ENCODE measurements around the gene TDRD3. TPM values are rescaled to one million over a fixed set of nuclear protein-coding genes. Genes with fewer than 3 reads are reported as not detected.
"Not testable (repeated sequence)": the region's sequence is repeated elsewhere in the genome, so short reads cannot be mapped to it uniquely, and the experiment has no call there.

Gene TDRD3
- 78.6 TPM for total RNA-seq
- polyA plus RNA-seq, result 11.5 TPM

DNA sequence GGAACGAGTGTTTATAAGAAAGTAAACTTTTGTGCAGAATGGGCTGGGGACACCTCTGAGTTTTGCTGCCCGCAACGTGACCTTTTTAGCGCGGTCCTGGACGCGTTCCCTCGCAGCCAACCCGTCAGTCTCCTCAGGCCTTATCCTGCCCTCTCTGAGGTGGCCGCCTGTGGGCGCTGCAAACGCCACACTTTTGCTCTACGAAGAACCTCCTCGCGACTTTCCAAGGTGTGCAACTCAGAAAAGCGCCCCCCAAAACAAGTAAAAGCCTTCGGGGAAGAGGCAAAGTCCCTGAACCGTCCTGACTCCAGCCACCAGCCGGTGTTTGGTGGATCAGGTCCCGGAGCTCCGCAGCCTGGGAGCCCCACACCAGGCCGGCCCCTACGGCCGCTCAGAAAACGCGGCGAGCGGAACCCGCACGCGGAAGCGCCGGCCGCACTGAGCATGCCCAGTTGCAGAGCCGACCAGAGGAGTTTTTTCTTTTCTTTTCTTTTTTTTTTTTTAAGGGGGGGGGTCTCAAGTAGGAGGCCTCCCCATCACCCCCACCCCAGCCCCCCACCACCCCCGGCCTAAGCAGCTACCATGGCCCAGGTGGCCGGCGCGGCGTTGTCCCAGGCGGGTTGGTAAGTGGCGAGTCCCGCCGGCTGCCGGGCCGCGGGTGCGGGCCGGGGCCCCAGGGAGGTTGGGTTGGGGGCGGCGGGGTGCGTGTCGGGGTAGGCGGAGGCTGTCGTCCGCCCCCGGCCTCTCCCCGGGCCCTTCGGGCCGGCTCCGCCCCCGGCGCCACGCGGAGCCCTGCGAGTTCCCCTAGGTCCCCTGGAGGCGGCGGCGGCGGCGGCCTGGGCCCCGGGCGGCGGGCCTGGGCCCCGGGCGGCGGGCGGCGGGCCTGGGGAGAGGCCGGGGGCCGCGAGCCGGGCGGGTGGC lies at the start of gene TDRD3:
Gene TDRD3, plus strand, starts transcription at position 438 of the 921 bp plus-strand sequence. Its CDS starts 145 bp downstream, at position 583.
- Histone ChIP-seq H3K4me3 (ENCODE audit: low read depth, low read length) (peak within 1 kb of the TSS; percentile 92), H3K36me3 (ENCODE audit: insufficient read depth) (no peaks in the 10 kb centered on the region), H3K27ac (ENCODE audit: low read depth) (peak within 1 kb of the TSS; percentile 93), H3K4me1 (ENCODE audit: insufficient read depth) (peaks cover 2% of the 10 kb centered on the region)
- under 1% methylated on average over 84 of the region's 84 CpGs for WGBS
- peak; percentile 72 for DNase-seq (ENCODE audit: extremely low spot score)

DNA sequence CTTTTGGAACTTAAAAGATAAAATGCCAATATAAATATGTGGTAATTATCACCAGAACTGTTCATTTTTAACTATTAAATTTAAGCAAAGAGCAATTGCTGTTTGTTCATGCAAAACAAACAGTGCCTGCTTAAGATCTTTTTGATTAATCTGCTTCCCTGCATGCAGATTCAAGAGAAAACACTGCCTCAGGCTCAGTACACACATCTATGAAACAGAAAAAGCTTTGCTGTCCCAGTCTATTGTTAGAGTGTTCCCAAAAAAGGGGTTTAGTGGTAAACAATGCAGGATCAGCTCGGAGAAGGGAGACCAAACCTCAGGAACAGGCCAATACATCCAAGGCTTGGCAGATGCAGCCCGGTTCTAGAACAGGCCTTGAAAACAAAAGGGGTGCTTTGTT lies 49.3 kb upstream of the TDRD3 start:
- H3K27ac ChIP-seq (ENCODE audit: low read depth), result no peak overlapping the region
- H3K4me1 ChIP-seq (ENCODE audit: insufficient read depth), result no peaks in the 10 kb centered on the region
- H3K4me3 ChIP-seq (ENCODE audit: low read depth, low read length), result no peak overlapping the region
- WGBS, result 69% methylated on average over 2 of the region's 2 CpGs
- DNase-seq (ENCODE audit: extremely low spot score), result no peak
- no peaks in the 10 kb centered on the region for H3K36me3 ChIP-seq (ENCODE audit: insufficient read depth)

DNA sequence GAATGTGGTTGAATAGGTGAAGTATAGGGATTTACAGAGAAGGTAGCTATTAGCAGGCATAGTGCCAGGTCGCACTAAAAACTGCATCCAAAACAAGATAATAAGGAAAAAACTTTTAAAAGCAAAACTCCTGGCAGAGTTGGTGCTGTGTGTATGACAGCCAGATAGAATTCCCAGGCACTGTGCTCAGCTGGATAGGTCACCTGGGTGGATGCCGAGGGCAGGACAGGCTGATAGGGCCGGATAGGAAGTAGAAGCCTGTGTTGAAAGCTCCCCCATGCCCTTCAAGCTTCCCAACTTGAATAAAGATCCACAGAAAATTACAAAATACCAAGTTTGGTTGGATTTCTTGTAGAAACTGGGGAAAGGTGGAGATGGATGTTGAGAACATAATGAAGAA lies 48.9 kb upstream of the TDRD3 start:
- no peak overlapping the region for H3K4me3 ChIP-seq (ENCODE audit: low read depth, low read length)
- no peaks in the 10 kb centered on the region for H3K36me3 ChIP-seq (ENCODE audit: insufficient read depth)
- no peak for DNase-seq (ENCODE audit: extremely low spot score)
- H3K4me1 ChIP-seq (ENCODE audit: insufficient read depth), result no peaks in the 10 kb centered on the region
- H3K27ac ChIP-seq (ENCODE audit: low read depth), result no peak overlapping the region
- WGBS, result 80% methylated on average over 3 of the region's 3 CpGs

DNA sequence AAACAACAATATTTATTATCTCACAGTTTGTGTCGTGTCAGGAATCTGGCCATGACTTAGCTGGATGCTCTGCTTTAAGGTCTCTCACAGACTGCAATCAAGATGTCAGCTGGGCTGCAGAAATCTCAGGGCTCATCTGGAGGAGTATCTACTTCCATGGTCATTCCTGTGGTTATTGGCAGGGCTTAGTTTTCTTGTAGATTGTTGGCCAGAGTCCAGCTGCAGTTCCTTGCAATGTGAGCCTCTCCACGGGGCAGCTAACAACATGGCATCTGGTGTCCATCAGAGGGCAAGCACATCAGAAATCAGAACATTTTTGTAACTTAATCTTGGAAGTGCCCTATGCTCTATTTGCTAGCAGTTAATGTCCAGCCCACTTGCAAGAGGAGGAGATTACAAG lies 45.7 kb upstream of the TDRD3 start:
- no peaks in the 10 kb centered on the region for H3K4me1 ChIP-seq (ENCODE audit: insufficient read depth)
- no peak overlapping the region for H3K4me3 ChIP-seq (ENCODE audit: low read depth, low read length)
- no peak for DNase-seq (ENCODE audit: extremely low spot score)
- H3K36me3 ChIP-seq (ENCODE audit: insufficient read depth), result no peaks in the 10 kb centered on the region
- 34% methylated on average over 2 of the region's 2 CpGs for WGBS
- no peak overlapping the region for H3K27ac ChIP-seq (ENCODE audit: low read depth)

GRCh38 chr13:60351855-60352615 lies 45.0 kb upstream of the TDRD3 start:
- 73% methylated on average over 4 of the region's 4 CpGs for WGBS
- no peak for DNase-seq (ENCODE audit: extremely low spot score)
- no peaks in the 10 kb centered on the region for H3K36me3 ChIP-seq (ENCODE audit: insufficient read depth)
- H3K4me1 ChIP-seq (ENCODE audit: insufficient read depth), result no peaks in the 10 kb centered on the region
- no peak overlapping the region for H3K4me3 ChIP-seq (ENCODE audit: low read depth, low read length)
- H3K27ac ChIP-seq (ENCODE audit: low read depth), result no peak overlapping the region

DNA sequence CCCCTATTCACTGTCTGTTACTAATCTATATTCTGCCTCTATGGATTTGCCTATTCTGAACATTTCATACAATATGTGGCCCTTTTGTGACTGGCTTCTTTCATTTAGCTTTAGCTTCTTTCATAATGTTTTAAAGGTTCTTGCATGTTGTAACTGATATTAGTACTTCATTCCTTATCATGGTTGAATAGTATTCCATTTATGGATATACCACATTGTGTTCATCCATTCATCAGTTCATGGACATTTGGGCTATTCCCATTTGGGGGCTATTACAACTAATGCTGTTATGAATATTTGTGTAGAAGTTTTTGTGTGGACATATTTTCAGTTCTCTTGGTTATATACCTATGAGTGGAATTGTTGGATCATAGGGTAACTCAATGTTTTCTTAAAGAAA lies 44.4 kb upstream of the TDRD3 start:
- Histone ChIP-seq H3K4me3 (ENCODE audit: low read depth, low read length) (no peak overlapping the region), H3K36me3 (ENCODE audit: insufficient read depth) (no peaks in the 10 kb centered on the region), H3K4me1 (ENCODE audit: insufficient read depth) (no peaks in the 10 kb centered on the region), H3K27ac (ENCODE audit: low read depth) (no peak overlapping the region)
- no peak for DNase-seq (ENCODE audit: extremely low spot score)

- no peak overlapping the region for H3K27ac ChIP-seq (ENCODE audit: low read depth)
- H3K4me1 ChIP-seq (ENCODE audit: insufficient read depth), result no peaks in the 10 kb centered on the region
- no peaks in the 10 kb centered on the region for H3K36me3 ChIP-seq (ENCODE audit: insufficient read depth)
- DNase-seq (ENCODE audit: extremely low spot score), result no peak
- no peak overlapping the region for H3K4me3 ChIP-seq (ENCODE audit: low read depth, low read length)
These were observed 42.0 kb upstream of the TDRD3 start for GRCh38 chr13:60355056-60355455.

DNA sequence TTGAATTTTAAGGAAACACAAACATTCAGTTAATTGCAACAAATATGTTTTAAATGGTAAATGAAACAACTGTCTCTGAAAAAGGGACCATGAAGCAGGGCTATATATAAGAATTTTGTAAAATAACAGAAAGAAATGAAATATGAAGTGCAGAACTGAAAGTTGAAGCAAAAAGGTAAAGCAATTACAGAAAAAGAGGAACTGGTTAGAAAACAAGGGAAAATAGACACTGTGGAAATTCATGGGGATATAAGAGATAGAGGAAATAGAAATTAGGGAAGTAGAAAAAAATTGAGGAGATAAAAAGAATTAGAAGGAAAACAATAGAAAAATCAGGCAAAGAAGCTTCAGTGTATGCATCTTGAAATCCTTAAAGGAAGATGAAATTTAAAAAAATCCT lies 40.0 kb upstream of the TDRD3 start:
- DNase-seq (ENCODE audit: extremely low spot score), result no peak
- Histone ChIP-seq H3K4me1 (ENCODE audit: insufficient read depth) (no peaks in the 10 kb centered on the region), H3K4me3 (ENCODE audit: low read depth, low read length) (no peak overlapping the region), H3K27ac (ENCODE audit: low read depth) (no peak overlapping the region), H3K36me3 (ENCODE audit: insufficient read depth) (no peaks in the 10 kb centered on the region)

- DNase-seq (ENCODE audit: extremely low spot score), result no peak
- 83% methylated on average over 2 of the region's 2 CpGs for WGBS
- Histone ChIP-seq H3K36me3 (ENCODE audit: insufficient read depth) (no peaks in the 10 kb centered on the region), H3K4me1 (ENCODE audit: insufficient read depth) (no peaks in the 10 kb centered on the region), H3K4me3 (ENCODE audit: low read depth, low read length) (no peak overlapping the region), H3K27ac (ENCODE audit: low read depth) (no peak overlapping the region)
These were observed 38.6 kb upstream of the TDRD3 start for GRCh38 chr13:60358453-60358852.

GRCh38 chr13:60363288-60363687 lies 33.7 kb upstream of the TDRD3 start:
- Histone ChIP-seq H3K4me3 (ENCODE audit: low read depth, low read length) (no peak overlapping the region), H3K4me1 (ENCODE audit: insufficient read depth) (no peaks in the 10 kb centered on the region), H3K36me3 (ENCODE audit: insufficient read depth) (no peaks in the 10 kb centered on the region), H3K27ac (ENCODE audit: low read depth) (no peak overlapping the region)
- 66% methylated on average over 2 of the region's 2 CpGs for WGBS
- no peak for DNase-seq (ENCODE audit: extremely low spot score)

DNA sequence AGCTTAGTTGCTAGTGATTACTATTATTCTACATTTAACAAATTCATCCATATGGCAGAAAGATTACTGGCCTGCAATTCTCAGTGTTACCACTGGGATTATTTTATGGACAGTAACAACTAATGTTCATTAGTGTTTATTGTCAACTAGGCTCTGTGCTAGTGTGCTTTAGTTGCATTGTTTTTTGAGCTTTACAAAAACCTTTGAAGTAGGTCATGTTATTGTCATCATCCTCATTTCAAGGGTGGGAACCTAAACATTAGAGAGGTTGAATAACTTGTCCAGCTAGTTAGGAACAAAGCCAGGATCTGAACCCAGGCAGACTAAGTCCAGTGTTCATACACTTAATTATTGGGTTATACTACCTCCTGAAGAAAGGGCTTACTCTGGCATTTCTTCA lies 27.8 kb upstream of the TDRD3 start:
- H3K36me3 ChIP-seq (ENCODE audit: insufficient read depth), result no peaks in the 10 kb centered on the region
- DNase-seq (ENCODE audit: extremely low spot score), result no peak

DNA sequence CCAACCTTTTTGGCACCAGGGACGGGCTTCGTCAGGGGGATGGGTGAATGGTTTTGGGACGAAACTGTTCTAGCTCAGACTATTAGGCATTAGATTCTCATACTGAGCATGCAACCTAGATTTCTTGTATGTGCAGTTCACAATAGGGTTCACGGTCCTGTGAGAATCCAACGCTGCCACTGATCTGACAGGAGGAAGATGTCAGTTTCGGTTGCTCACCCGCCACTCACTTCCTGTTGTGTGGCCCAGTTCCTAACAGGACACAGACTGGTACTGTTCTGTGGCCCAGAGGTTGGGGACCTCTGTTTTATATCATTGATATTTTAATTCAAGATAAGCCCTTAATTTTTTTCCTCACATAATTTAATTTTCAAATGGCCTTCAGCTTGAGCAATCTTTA lies 26.7 kb upstream of the TDRD3 start:
- 88% methylated on average over 7 of the region's 7 CpGs for WGBS
- H3K36me3 ChIP-seq (ENCODE audit: insufficient read depth), result no peaks in the 10 kb centered on the region
- no peak for DNase-seq (ENCODE audit: extremely low spot score)
- no peak overlapping the region for H3K4me3 ChIP-seq (ENCODE audit: low read depth, low read length)
- no peaks in the 10 kb centered on the region for H3K4me1 ChIP-seq (ENCODE audit: insufficient read depth)
- H3K27ac ChIP-seq (ENCODE audit: low read depth), result no peak overlapping the region

More for the DNA sequence above, 27.8 kb upstream of the TDRD3 start:
- H3K4me1 ChIP-seq (ENCODE audit: insufficient read depth), result no peaks in the 10 kb centered on the region
- H3K4me3 ChIP-seq (ENCODE audit: low read depth, low read length), result no peak overlapping the region
- H3K27ac ChIP-seq (ENCODE audit: low read depth), result no peak overlapping the region

DNA sequence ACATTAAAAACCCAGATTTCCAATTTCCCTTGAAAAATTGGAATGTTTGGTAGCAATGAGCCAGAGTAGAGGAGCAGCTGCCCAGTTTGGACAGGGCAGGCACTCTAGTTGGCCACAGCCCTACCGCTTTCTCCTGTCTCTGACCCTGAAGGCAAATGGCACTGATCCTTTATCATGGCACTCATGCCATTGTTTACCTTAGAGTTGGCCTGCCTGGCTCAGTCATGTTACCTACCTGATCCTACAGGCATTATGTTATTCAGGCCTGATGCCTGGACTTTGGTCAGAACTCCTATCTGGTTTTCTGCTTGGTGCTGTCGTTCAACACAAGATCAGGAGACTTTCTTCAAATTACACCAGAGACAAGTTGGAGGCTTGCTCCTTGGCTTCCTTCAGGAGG lies 24.9 kb upstream of the TDRD3 start:
- DNase-seq (ENCODE audit: extremely low spot score), result no peak
- 96% methylated on average over 2 of the region's 2 CpGs for WGBS
- Histone ChIP-seq H3K36me3 (ENCODE audit: insufficient read depth) (no peaks in the 10 kb centered on the region), H3K4me1 (ENCODE audit: insufficient read depth) (no peaks in the 10 kb centered on the region), H3K4me3 (ENCODE audit: low read depth, low read length) (no peak overlapping the region), H3K27ac (ENCODE audit: low read depth) (no peak overlapping the region)

GRCh38 chr13:60379282-60379681 lies 17.7 kb upstream of the TDRD3 start:
- not testable (repeated sequence) for H3K27ac ChIP-seq (ENCODE audit: low read depth); H3K36me3 ChIP-seq (ENCODE audit: insufficient read depth); H3K4me1 ChIP-seq (ENCODE audit: insufficient read depth); DNase-seq (ENCODE audit: extremely low spot score); H3K4me3 ChIP-seq (ENCODE audit: low read depth, low read length)
- 76% methylated on average over 3 of the region's 3 CpGs for WGBS

Measured in urinary bladder (tissue), 4 donors.